Ishikawa (cell line): ENCODE data around the gene ZNF546.

Source experiments
- NFIC ChIP-seq: IDR thresholded peaks from 2 replicates; pipeline ENCODE4 v1.6.1; 2012
- YY1 ChIP-seq: IDR thresholded peaks from 2 replicates; pipeline ENCODE4 v1.6.1; 2012; ENCODE audit warnings: low read depth
- TF ChIP-seq, protein P1 (sequence below): IDR thresholded peaks from 2 replicates; pipeline ENCODE4 v1.6.1; 2012; ENCODE audit warnings: low read depth, mild to moderate bottlenecking

DNA sequence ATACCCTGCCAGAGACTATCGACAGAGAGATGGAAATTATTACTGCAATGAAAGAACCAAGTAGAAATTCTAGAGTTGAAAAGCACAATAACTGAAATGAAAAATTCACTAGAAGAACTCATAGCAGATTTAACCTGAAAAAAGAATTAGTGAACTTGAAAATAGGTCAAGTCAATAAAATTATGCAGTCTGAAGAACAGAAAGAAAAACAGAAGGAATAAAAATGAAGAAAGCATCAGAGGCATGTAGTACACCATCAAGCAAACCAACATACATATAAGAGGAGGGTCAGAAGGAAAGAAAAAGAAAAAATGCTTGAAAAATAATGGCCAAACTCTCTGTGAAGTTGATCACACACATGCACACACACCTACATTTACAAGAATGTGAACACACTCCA is 62.8 kb downstream of the ZNF546 start:
- TF ChIP-seq, protein P1, sequence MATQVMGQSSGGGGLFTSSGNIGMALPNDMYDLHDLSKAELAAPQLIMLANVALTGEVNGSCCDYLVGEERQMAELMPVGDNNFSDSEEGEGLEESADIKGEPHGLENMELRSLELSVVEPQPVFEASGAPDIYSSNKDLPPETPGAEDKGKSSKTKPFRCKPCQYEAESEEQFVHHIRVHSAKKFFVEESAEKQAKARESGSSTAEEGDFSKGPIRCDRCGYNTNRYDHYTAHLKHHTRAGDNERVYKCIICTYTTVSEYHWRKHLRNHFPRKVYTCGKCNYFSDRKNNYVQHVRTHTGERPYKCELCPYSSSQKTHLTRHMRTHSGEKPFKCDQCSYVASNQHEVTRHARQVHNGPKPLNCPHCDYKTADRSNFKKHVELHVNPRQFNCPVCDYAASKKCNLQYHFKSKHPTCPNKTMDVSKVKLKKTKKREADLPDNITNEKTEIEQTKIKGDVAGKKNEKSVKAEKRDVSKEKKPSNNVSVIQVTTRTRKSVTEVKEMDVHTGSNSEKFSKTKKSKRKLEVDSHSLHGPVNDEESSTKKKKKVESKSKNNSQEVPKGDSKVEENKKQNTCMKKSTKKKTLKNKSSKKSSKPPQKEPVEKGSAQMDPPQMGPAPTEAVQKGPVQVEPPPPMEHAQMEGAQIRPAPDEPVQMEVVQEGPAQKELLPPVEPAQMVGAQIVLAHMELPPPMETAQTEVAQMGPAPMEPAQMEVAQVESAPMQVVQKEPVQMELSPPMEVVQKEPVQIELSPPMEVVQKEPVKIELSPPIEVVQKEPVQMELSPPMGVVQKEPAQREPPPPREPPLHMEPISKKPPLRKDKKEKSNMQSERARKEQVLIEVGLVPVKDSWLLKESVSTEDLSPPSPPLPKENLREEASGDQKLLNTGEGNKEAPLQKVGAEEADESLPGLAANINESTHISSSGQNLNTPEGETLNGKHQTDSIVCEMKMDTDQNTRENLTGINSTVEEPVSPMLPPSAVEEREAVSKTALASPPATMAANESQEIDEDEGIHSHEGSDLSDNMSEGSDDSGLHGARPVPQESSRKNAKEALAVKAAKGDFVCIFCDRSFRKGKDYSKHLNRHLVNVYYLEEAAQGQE, result no peak
- TF ChIP-seq YY1 (no peak), NFIC (no peak)
